H9 (cell line): Measurements from ENCODE around the gene CYBC1. TPM values are rescaled to one million over a fixed set of nuclear protein-coding genes. Genes with fewer than 3 reads are reported as not detected.
A peak's percentile ranks its signal among the peaks of the same experiment; 100 is the strongest.

Experiments
- DNase-seq: peaks from one replicate; pipeline ENCODE4 v3.0.0-alpha.2; 2017
- H2AFZ ChIP-seq: one replicate; pipeline ENCODE4 v1.6.1; 2013; ENCODE audit warnings: mild to moderate bottlenecking, low read length, control low read depth, moderate library complexity
- H2AK5ac ChIP-seq: 2 replicates; pipeline ENCODE4 v1.6.1; 2013; ENCODE audit warnings: low read length, control low read depth, mixed read lengths; ENCODE audit not compliant: insufficient read length
- H2BK120ac ChIP-seq: one replicate; pipeline ENCODE4 v1.6.1; 2013; ENCODE audit warnings: low read depth, mild to moderate bottlenecking, low read length, control low read depth, inconsistent platforms; ENCODE audit not compliant: poor library complexity, severe bottlenecking
- H2BK12ac ChIP-seq: 2 replicates; pipeline ENCODE4 v1.6.1; 2013; ENCODE audit warnings: low read length, control low read depth, mixed read lengths, low read depth; ENCODE audit not compliant: insufficient read length
- H2BK15ac ChIP-seq: 2 replicates; pipeline ENCODE4 v1.6.1; 2013; ENCODE audit warnings: low read depth, low read length, control low read depth
- H2BK20ac ChIP-seq: one replicate; pipeline ENCODE4 v1.6.1; 2013; ENCODE audit warnings: low read depth, mild to moderate bottlenecking, low read length, control low read depth, inconsistent platforms; ENCODE audit not compliant: poor library complexity, severe bottlenecking
- H2BK5ac ChIP-seq: 2 replicates; pipeline ENCODE4 v1.6.1; 2013; ENCODE audit warnings: low read length, control low read depth, mixed read lengths; ENCODE audit not compliant: insufficient read length
- H3K14ac ChIP-seq: 2 replicates; pipeline ENCODE4 v1.6.1; 2013; ENCODE audit warnings: low read length, control low read depth; ENCODE audit not compliant: insufficient read depth
- H3K18ac ChIP-seq: 2 replicates; pipeline ENCODE4 v1.6.1; 2013; ENCODE audit warnings: low read depth, mild to moderate bottlenecking, mixed read lengths, low read length, control low read depth; ENCODE audit not compliant: insufficient read length
- H3K23ac ChIP-seq: 2 replicates; pipeline ENCODE4 v1.6.1; 2013; ENCODE audit warnings: low read length, control low read depth, mixed read lengths, low read depth; ENCODE audit not compliant: insufficient read length
- H3K23me2 ChIP-seq: 2 replicates; pipeline ENCODE4 v1.6.1; 2013; ENCODE audit warnings: low read depth, mild to moderate bottlenecking, mixed read lengths, low read length, control low read depth; ENCODE audit not compliant: insufficient read length, poor library complexity, severe bottlenecking
- H3K27ac ChIP-seq: 2 replicates; pipeline ENCODE4 v1.5.1; 2013; ENCODE audit warnings: low read length, control low read depth, mixed read lengths, low read depth; ENCODE audit not compliant: insufficient read length
- H3K27me3 ChIP-seq: 2 replicates; pipeline ENCODE4 v1.6.1; 2013; ENCODE audit warnings: low read length, control low read depth, inconsistent platforms; ENCODE audit not compliant: insufficient read depth
- H3K4ac ChIP-seq: 2 replicates; pipeline ENCODE4 v1.6.1; 2013; ENCODE audit warnings: low read depth, mild to moderate bottlenecking, control low read depth, inconsistent platforms, low read length, moderate library complexity
- H3K4me1 ChIP-seq: 2 replicates; pipeline ENCODE4 v1.6.1; 2013; ENCODE audit warnings: low read length, control low read depth, inconsistent platforms; ENCODE audit not compliant: insufficient read depth
- H3K4me2 ChIP-seq: 2 replicates; pipeline ENCODE4 v1.6.1; 2013; ENCODE audit warnings: low read length, control low read depth, mixed read lengths; ENCODE audit not compliant: insufficient read length, insufficient read depth
- H3K56ac ChIP-seq: 2 replicates; pipeline ENCODE4 v1.6.1; 2013; ENCODE audit warnings: low read depth, mild to moderate bottlenecking, mixed read lengths, low read length, control low read depth; ENCODE audit not compliant: insufficient read length
- H3K79me1 ChIP-seq: 2 replicates; pipeline ENCODE4 v1.6.1; 2013; ENCODE audit warnings: low read depth, mild to moderate bottlenecking, moderate library complexity, low read length, control low read depth, inconsistent platforms; ENCODE audit not compliant: insufficient read depth, poor library complexity, severe bottlenecking
- H3K79me2 ChIP-seq: 2 replicates; pipeline ENCODE4 v1.6.1; 2013; ENCODE audit warnings: low read length, control low read depth, inconsistent platforms; ENCODE audit not compliant: insufficient read depth
- H3K9ac ChIP-seq: 2 replicates; pipeline ENCODE4 v1.6.1; 2013; ENCODE audit warnings: low read length, control low read depth, mixed read lengths; ENCODE audit not compliant: insufficient read length; ENCODE audit errors: extremely low read depth
- H3K9me3 ChIP-seq: one replicate; pipeline ENCODE4 v1.6.1; 2013; ENCODE audit warnings: low read depth, low read length, inconsistent platforms; ENCODE audit not compliant: control insufficient read depth
- H3T11ph ChIP-seq: one replicate; pipeline ENCODE4 v1.6.1; 2013; ENCODE audit warnings: mild to moderate bottlenecking, low read length, control low read depth, inconsistent platforms
- H4K20me1 ChIP-seq: one replicate; pipeline ENCODE4 v1.6.1; 2013; ENCODE audit not compliant: control insufficient read depth, insufficient read length, insufficient read depth
- H4K5ac ChIP-seq: 2 replicates; pipeline ENCODE4 v1.6.1; 2013; ENCODE audit warnings: low read depth, mild to moderate bottlenecking, mixed read lengths, low read length, control low read depth; ENCODE audit not compliant: insufficient read length
- H4K8ac ChIP-seq: replicated peaks from 2 replicates; pipeline ENCODE4 v1.6.1; 2013; ENCODE audit warnings: low read length, control low read depth, mixed read lengths, low read depth; ENCODE audit not compliant: insufficient read length
- H4K91ac ChIP-seq: 2 replicates; pipeline ENCODE4 v1.6.1; 2013; ENCODE audit warnings: low read depth, mild to moderate bottlenecking, moderate library complexity, mixed read lengths, low read length, control low read depth; ENCODE audit not compliant: insufficient read length
- H3K27ac Mint-ChIP-seq, 3 experiments: 2 replicates in 2 of 3; 3 replicates in 1 of 3; pipeline ENCODE4 v1.8.0; 2020 to 2021; ENCODE audit warnings: mixed read lengths in 3 of 3, mild to moderate bottlenecking in 1 of 3, moderate library complexity in 1 of 3
- H3K27me3 Mint-ChIP-seq: 2 replicates; pipeline ENCODE4 v1.8.0; 2021; ENCODE audit warnings: low read depth, mild to moderate bottlenecking, moderate library complexity, mixed read lengths
- H3K36me3 Mint-ChIP-seq, 3 experiments: 2 replicates in 2 of 3; 3 replicates in 1 of 3; pipeline ENCODE4 v1.8.0; 2020 to 2021; ENCODE audit warnings: low read depth in 3 of 3, mixed read lengths in 3 of 3; ENCODE audit not compliant: insufficient read depth in 1 of 3
- H3K4me1 Mint-ChIP-seq, 2 experiments: 2 replicates each; pipeline ENCODE4 v1.8.0; 2020; ENCODE audit warnings: mixed read lengths in 2 of 2
- H3K4me3 Mint-ChIP-seq, 2 experiments: 2 replicates in 1 of 2; 3 replicates in 1 of 2; pipeline ENCODE4 v1.8.0; 2020 to 2021; ENCODE audit warnings: mild to moderate bottlenecking in 2 of 2, mixed read lengths in 2 of 2, moderate library complexity in 1 of 2
- H3K9me3 Mint-ChIP-seq, 2 experiments: 2 replicates in 1 of 2; 3 replicates in 1 of 2; pipeline ENCODE4 v1.8.0; 2020; ENCODE audit warnings: mild to moderate bottlenecking in 2 of 2, mixed read lengths in 2 of 2, moderate library complexity in 1 of 2
- WGBS: extraction: QIAGEN DNeasy Blood & Tissue Kit; methylation state at CpG from one replicate; pipeline ENCODE4 v1.1.7; 2013; ENCODE audit warnings: missing lambda C conversion rate, low lambda C conversion rate, mixed read lengths; ENCODE audit not compliant: insufficient read length; ENCODE audit errors: extremely low coverage; 5-methylcytosine and 5-hydroxymethylcytosine counted together
- total RNA-seq: library from RNA; stranded (reverse); gene quantifications from 2 replicates; pipeline ENCODE4 v1.2.1, GENCODE V29; 2021
- TF ChIP-seq, protein P1 (sequence below): fragments of 200-600 bp; sonication (generic); conservative IDR thresholded peaks from 3 replicates; pipeline ENCODE4 v1.8.0; 2021; ENCODE audit warnings: antibody characterized with exemption, mild to moderate bottlenecking

Gene CYBC1
- total RNA-seq, 1 experiment from 2014 or later, result 81.7 TPM

DNA sequence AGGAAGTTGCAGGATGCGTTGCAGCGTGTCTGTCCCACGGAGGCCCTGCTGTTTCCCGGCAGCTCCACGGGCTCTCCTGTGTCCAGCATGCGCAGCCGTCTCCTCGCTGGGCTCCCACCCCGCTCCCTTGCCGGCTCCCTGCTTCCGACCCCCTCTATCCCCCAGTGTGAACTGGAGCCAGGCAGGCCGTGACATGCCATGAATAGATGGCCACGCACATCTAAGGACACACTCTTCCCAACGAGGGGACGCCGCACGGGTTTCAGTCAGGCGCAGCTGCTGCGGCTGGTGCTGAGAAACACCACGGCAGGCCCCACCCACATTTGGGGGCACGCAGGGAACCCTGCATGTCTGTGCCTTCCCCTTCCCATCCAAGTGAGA lies 41.6 kb downstream of the CYBC1 start:
- no peak overlapping the region for H3K56ac ChIP-seq
- no peak overlapping the region for H4K91ac ChIP-seq
- H3K18ac ChIP-seq, result no peak overlapping the region
- DNase-seq, result no peak
- H3K36me3 Mint-ChIP-seq, result peaks cover 2 to 8% (median 2%) of the 10 kb centered on the region in 3 experiments; a peak in 4 of 7 replicates
- no peak overlapping the region for H2BK15ac ChIP-seq
- no peak overlapping the region for H2BK20ac ChIP-seq
- no peak overlapping the region for H3K14ac ChIP-seq
- H3K27me3 ChIP-seq, result no peaks in the 10 kb centered on the region
- no peak overlapping the region for H3K23ac ChIP-seq
- H4K8ac ChIP-seq, result no peak overlapping the region
- H3K4me2 ChIP-seq, result no peak overlapping the region
- H3K27ac Mint-ChIP-seq, result peak overlapping the region in 2 of 3 experiments; percentile 14 to 56; a peak in 2 of 7 replicates
- H2AK5ac ChIP-seq, result no peak overlapping the region
- WGBS, result no CpG with 5 or more reads among the region's 21 CpGs
- no peak overlapping the region for H2BK120ac ChIP-seq
- no peaks in the 10 kb centered on the region for H4K20me1 ChIP-seq
- TF ChIP-seq, protein P1, sequence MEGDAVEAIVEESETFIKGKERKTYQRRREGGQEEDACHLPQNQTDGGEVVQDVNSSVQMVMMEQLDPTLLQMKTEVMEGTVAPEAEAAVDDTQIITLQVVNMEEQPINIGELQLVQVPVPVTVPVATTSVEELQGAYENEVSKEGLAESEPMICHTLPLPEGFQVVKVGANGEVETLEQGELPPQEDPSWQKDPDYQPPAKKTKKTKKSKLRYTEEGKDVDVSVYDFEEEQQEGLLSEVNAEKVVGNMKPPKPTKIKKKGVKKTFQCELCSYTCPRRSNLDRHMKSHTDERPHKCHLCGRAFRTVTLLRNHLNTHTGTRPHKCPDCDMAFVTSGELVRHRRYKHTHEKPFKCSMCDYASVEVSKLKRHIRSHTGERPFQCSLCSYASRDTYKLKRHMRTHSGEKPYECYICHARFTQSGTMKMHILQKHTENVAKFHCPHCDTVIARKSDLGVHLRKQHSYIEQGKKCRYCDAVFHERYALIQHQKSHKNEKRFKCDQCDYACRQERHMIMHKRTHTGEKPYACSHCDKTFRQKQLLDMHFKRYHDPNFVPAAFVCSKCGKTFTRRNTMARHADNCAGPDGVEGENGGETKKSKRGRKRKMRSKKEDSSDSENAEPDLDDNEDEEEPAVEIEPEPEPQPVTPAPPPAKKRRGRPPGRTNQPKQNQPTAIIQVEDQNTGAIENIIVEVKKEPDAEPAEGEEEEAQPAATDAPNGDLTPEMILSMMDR, result no peak
- no peaks in the 10 kb centered on the region for H3K9me3 Mint-ChIP-seq
- H3K4me3 Mint-ChIP-seq, result no peak overlapping the region
- no peak overlapping the region for H3K4ac ChIP-seq
- no peak overlapping the region for H3T11ph ChIP-seq
- no peaks in the 10 kb centered on the region for H3K79me2 ChIP-seq
- H3K23me2 ChIP-seq, result no peaks in the 10 kb centered on the region
- no peak overlapping the region for H2BK5ac ChIP-seq
- H3K27me3 Mint-ChIP-seq, result no peaks in the 10 kb centered on the region
- H3K9me3 ChIP-seq, result no peaks in the 10 kb centered on the region
- no peak overlapping the region for H2AFZ ChIP-seq
- no peak overlapping the region for H4K5ac ChIP-seq
- no peaks in the 10 kb centered on the region for H3K79me1 ChIP-seq
- H3K4me1 ChIP-seq, result no peaks in the 10 kb centered on the region
- no peak overlapping the region for H3K27ac ChIP-seq
- H2BK12ac ChIP-seq, result no peak overlapping the region
- H3K4me1 Mint-ChIP-seq, result no peaks in the 10 kb centered on the region
- H3K9ac ChIP-seq, result no peak overlapping the region
